Activated CD4-positive, alpha-beta T cell treated with anti-CD3 and anti-CD28 coated beads, Interleukin-2, amount 10 ng/mL, durations not matched to agents 24 days and 14 days (primary cell): Measurements from ENCODE around the gene H3-3A. TPM values are rescaled to one million over a fixed set of nuclear protein-coding genes. Genes with fewer than 3 reads are reported as not detected.

Experiments
- DNase-seq: peaks from one replicate; pipeline ENCODE4 v3.0.0; 2022
- H3K27ac Mint-ChIP-seq: one replicate; pipeline ENCODE4 v1.8.0; 2022; ENCODE audit warnings: mild to moderate bottlenecking, mixed read lengths
- H3K27me3 Mint-ChIP-seq: one replicate; pipeline ENCODE4 v1.8.0; 2022; ENCODE audit warnings: mixed read lengths
- H3K36me3 Mint-ChIP-seq: one replicate; pipeline ENCODE4 v1.8.0; 2022; ENCODE audit warnings: low read depth, mild to moderate bottlenecking, mixed read lengths
- H3K4me1 Mint-ChIP-seq: one replicate; pipeline ENCODE4 v1.8.0; 2021; ENCODE audit warnings: mixed read lengths
- H3K4me3 Mint-ChIP-seq: one replicate; pipeline ENCODE4 v1.8.0; 2022; ENCODE audit warnings: mild to moderate bottlenecking, moderate library complexity, mixed read lengths
- H3K9me3 Mint-ChIP-seq: one replicate; pipeline ENCODE4 v1.8.0; 2021; ENCODE audit warnings: mixed read lengths
- intact Hi-C: fragments of 100-400 bp; cut with micrococcal nuclease; formaldehyde crosslinking; loops from one replicate; pipeline ENCODE4 v1.15.1; 2023
- total RNA-seq: library from RNA; stranded (reverse); gene quantifications from 2 replicates; pipeline ENCODE4 v1.2.3, GENCODE V29; 2022

Gene H3-3A
- total RNA-seq, 1 donor from 2014 or later: 390 TPM

DNA sequence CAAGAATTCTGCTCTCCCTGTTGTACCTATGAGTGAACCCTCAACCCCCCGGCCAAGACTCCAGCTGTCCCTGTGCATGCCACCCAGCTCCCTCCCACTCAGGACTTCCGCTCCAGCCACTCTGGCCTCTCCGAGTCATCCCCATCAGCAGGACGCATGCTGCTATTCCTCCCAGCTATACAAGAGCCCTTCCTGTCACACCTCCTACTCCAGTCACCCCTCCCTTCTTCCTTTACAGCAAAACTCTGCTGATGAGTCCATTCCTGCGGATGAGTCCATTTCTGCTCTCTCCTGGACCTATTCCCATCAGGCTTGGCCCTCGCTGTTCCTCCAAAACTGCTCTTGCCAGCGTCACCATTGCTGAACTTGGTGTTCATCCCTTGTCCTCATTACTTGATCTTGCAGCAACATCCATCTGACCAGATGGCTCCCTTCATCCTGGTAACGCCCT lies 42.2 kb downstream of the H3-3A start:
- Mint-ChIP-seq H3K4me3 (no peak overlapping the region), H3K4me1 (peaks cover 23% of the 10 kb centered on the region), H3K9me3 (no peaks in the 10 kb centered on the region), H3K27ac (no peak overlapping the region), H3K36me3 (no peaks in the 10 kb centered on the region), H3K27me3 (peaks cover 2% of the 10 kb centered on the region)
- no peak for DNase-seq
- intact Hi-C loops: no loop called here

DNA sequence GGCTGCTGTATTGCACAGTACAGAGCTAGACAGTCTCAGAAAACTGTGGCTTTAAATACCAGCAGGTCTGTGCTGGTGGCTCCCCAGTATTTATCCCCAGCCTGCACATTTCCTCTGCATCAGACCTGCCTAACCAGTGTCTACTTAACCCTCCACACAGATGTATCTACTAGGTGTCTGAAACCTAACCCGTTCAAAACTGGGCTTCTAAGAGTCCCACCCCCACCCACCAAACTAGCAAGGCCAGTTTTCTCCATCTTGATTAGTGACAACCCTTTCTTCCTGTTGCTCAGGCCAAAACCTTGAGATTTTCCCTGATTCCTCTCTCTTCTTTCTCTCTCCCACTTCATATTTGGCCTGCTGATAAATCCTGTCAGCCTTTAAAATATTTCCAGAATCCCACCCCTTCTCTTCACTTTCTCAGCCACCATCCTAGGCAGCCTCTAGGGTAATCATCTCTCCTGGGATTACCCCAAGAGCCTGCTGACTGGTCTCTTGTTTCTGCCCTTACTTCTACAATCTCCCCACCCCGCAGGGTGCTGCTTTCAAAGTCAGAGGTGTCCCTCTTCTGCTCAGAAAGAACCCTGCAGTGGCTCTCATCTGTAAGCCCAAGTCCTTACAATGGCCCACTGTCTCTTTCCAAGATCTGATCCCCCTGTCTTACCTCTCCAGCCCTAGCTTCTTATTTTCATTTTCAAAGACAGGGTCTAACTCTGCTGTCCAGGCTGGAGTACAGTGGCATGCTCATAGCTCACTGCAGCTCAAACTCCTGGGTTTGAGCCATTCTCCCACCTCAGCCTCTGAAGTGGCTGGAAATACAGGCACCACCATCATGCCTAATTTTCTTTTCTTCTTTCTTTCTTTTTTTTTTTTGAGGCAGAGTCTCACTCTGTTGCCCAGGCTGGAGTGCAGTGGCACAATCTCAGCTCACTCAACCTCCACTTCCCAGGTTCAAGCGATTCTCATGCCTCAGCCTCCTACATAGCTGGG lies 45.2 kb downstream of the H3-3A start:
- Mint-ChIP-seq H3K4me1 (peaks cover 24% of the 10 kb centered on the region), H3K4me3 (no peak overlapping the region), H3K27me3 (peaks cover 6% of the 10 kb centered on the region), H3K27ac (no peak overlapping the region), H3K36me3 (no peaks in the 10 kb centered on the region), H3K9me3 (no peaks in the 10 kb centered on the region)
- intact Hi-C loops: no loop called here
- no peak for DNase-seq

DNA sequence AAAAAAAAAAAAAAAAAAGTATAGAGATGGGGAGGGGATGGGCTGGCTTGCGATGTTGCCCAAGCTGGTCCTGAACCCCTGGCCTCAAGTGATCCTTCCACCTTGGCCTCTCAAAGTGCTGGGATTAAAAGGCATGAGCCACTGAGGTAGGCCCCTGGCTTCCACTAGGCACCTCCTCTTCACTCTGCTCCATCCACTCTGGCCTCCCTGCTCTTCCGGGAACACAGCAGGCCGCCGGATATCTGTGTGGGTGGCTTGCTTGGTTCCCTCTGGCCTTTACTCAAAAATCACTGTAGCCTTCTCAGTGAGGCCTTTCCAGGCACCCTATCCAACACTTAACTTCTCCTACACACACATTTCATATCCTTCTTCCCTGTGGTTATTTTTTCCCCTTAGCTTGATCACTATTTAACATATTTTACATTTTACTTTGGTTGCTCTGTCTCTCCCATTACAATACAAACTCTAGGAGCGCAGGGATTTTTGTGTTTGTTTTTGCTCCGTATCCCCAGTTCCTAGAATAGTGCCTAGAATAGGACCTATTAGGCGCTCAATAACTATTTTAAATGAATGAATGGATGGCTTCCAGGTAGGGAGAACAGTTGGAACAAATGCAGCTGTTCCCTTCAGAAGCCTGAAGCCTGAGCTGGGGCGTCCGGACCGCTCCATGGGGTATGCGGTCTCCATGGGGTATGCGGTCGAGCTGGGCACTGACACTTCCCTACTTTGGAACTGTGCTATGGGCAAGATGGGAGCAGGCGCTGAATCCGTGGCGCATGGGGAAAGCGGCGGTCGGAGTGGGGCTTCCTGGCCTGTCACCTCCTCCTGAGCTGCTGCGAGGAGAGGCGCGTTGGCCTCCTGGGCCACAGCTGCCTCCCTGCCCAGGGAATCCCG lies 46.7 kb downstream of the H3-3A start:
- H3K4me3 Mint-ChIP-seq: peak overlapping the region; percentile 89
- peaks cover 8% of the 10 kb centered on the region for H3K27me3 Mint-ChIP-seq
- no peak for DNase-seq
- H3K9me3 Mint-ChIP-seq: no peaks in the 10 kb centered on the region
- intact Hi-C loops: loop anchor here (1.0 kb wide), 2 partner anchors 8 to 26 kb away; no protein-coding TSS in a partner anchor
- no peaks in the 10 kb centered on the region for H3K36me3 Mint-ChIP-seq
- H3K4me1 Mint-ChIP-seq: peaks cover 24% of the 10 kb centered on the region
- H3K27ac Mint-ChIP-seq: peak overlapping the region; percentile 80

DNA sequence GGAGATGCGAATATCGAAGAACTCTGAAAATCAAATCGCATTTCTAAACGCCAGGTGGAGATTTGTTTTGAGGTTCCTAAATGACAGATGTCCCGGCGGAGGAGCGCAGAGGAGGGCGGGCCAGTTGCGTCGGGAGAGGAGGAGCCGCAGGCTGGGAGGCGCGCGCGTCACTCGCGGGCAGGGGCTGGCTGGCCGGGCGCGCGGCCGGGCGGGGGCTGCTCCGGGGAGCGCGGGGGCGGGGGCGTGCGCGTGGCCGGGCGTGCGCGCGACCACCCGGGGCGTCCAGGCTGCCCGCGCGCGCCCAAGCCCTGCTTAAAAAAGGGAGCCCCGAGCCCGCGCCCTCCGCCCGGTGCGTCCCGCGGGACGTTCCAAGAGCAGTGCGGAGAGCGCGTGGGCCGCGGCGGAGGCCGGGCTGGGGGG lies 47.3 kb downstream of the H3-3A start:
- no peaks in the 10 kb centered on the region for H3K36me3 Mint-ChIP-seq
- peak overlapping the region; percentile 89 for H3K4me3 Mint-ChIP-seq
- peaks cover 24% of the 10 kb centered on the region for H3K4me1 Mint-ChIP-seq
- H3K27ac Mint-ChIP-seq: peak overlapping the region; percentile 80
- no peaks in the 10 kb centered on the region for H3K9me3 Mint-ChIP-seq
- intact Hi-C loops: loop anchor here (1.0 to 5.0 kb wide), 5 partner anchors 9 to 333 kb away; partner anchors contain the start of gene SRP9
- H3K27me3 Mint-ChIP-seq: peaks cover 8% of the 10 kb centered on the region
- peak; percentile 95 for DNase-seq

DNA sequence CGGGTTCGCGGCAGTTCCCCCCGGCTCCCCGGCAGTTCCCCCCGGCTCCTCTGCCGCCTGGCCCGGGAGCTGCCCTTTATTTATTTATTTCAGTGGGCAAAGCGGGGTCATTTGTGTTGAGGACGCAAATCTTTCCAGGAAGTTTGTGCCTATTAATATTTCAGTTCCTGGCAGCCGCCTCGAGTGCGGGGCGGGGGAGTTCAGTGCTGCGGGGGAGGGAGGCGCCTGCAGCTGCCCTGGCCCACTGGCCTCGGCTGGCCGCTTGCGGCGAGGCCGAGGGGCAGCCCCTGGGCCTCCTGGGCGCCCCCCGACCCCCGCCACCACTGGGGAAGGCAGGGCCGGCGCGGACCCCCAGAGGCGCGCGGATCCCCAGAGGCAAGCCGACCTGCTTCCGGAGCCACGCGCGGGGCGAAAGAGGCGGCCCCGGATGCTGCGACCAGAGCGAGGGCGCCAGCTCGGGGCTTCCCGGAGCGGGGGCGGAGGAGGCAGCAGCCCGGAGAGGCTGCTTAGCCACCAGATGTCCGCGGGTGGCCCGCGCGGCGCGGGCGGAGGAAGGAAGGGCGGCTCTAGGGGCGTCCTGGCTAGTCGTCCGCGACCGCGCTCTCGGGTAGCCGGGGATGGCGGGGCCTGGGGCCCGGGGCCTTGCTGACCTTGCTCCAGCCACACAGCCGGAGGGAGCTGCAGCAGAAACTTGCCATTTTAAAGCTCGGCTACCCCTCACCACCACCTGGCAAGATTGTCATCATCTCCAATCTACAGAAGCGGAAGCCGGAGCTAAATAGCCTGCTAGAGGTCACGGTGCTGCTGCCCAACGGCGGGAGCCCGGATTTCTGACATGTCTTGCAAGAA lies 48.0 kb downstream of the H3-3A start:
- Mint-ChIP-seq H3K27me3 (peaks cover 6% of the 10 kb centered on the region), H3K27ac (peak overlapping the region; percentile 76), H3K4me3 (peak overlapping the region; percentile 89), H3K4me1 (peaks cover 24% of the 10 kb centered on the region), H3K9me3 (no peaks in the 10 kb centered on the region), H3K36me3 (no peaks in the 10 kb centered on the region)
- intact Hi-C loops: loop anchor here (1.0 to 5.0 kb wide), 3 partner anchors 12 to 333 kb away; partner anchors contain the start of gene SRP9
- peak; percentile 92 for DNase-seq

DNA sequence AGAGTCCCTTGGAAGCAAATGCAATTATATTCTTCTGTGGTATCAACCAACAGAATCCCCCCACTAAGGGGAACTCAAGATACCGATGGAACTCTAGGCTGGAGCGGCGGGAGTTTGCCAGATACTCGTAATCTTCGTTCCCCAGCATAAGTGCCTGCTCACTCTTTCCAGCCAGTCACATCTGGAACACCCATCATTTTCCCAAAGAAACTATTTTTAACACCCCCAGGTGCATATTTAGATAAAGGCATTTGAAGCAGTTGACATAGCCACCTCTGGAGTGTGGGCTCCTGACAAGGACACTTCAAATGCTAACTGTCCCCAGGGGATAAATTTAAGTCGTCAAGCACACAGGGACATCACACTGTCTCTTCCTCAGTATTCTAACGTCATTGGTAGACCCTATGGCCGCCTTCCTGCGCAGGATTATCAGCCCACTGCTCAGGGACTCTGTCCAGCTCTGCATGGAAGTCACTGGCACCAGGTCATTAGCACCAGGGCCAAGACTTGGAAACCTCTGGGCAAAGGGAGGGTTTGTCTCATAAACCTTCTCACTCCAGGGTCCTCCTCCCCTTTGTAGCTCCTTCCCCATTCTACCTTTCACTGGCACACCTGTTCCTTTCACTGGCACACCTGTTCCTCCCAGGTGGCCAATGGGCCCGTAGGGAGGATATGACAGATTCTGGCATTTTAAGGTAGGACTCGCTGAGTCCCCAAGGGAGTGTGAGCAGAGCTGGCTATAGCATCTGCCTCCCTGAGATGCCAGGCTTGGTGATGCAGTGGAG lies 48.8 kb downstream of the H3-3A start:
- no peak for DNase-seq
- Mint-ChIP-seq H3K4me3 (peak overlapping the region; percentile 67), H3K27me3 (peaks cover 6% of the 10 kb centered on the region), H3K9me3 (no peaks in the 10 kb centered on the region), H3K27ac (peak overlapping the region; percentile 76), H3K36me3 (no peaks in the 10 kb centered on the region), H3K4me1 (peaks cover 24% of the 10 kb centered on the region)
- intact Hi-C loops: loop anchor here (2.0 to 5.0 kb wide), 2 partner anchors 46 to 334 kb away; partner anchors contain the start of gene SRP9

DNA sequence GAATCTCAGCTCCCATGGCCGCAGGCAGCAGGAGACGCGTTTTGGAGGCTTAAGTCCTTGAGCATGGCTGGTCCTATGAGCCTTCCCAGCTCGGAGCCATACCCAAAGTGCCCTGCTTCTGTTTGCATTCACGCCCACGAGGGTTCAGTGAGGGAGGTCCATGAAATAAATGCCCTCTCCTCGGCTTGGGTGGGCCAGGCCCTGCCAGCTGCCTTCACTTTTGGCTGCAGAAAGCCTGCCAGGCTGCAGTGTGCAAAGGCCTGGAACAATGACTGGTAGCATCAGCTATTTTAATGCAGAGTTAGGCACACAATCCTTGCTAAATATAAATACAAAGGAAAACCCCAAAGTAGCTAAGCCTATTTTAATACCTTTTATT lies 49.4 kb downstream of the H3-3A start:
- H3K4me1 Mint-ChIP-seq: peaks cover 24% of the 10 kb centered on the region
- intact Hi-C loops: loop anchor here (2.0 to 5.0 kb wide), 2 partner anchors 47 to 335 kb away; partner anchors contain the start of gene SRP9
- H3K4me3 Mint-ChIP-seq: peak overlapping the region; percentile 21
- H3K36me3 Mint-ChIP-seq: no peaks in the 10 kb centered on the region
- peaks cover 6% of the 10 kb centered on the region for H3K27me3 Mint-ChIP-seq
- no peaks in the 10 kb centered on the region for H3K9me3 Mint-ChIP-seq
- H3K27ac Mint-ChIP-seq: no peak overlapping the region
- no peak for DNase-seq

DNA sequence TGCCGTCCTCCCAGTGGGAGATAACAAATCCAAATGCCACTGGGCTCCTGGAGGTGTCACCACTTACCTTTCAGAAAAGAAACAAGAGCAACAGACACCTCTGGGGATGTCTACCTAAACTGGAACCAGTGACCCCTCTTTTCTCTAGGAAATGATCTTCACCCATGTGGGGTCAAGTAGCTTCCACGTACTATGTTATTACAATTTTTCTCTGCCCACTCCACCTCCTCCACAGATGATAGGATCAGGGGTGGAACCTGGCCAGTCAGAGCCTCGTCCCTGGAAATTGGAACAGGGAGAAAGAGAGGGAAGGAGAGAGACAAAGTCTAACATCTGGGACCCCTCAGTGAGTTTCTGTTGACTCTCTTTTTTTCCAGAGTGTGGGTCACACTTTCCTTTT lies 50.1 kb downstream of the H3-3A start:
- H3K36me3 Mint-ChIP-seq: no peaks in the 10 kb centered on the region
- no peaks in the 10 kb centered on the region for H3K9me3 Mint-ChIP-seq
- peaks cover 22% of the 10 kb centered on the region for H3K4me1 Mint-ChIP-seq
- H3K27ac Mint-ChIP-seq: peak overlapping the region; percentile 56
- no peak overlapping the region for H3K4me3 Mint-ChIP-seq
- peaks cover 6% of the 10 kb centered on the region for H3K27me3 Mint-ChIP-seq
- no peak for DNase-seq
- intact Hi-C loops: loop anchor here (5.0 kb wide), 1 partner anchor 335 kb away; the partner anchor contains the start of gene SRP9

DNA sequence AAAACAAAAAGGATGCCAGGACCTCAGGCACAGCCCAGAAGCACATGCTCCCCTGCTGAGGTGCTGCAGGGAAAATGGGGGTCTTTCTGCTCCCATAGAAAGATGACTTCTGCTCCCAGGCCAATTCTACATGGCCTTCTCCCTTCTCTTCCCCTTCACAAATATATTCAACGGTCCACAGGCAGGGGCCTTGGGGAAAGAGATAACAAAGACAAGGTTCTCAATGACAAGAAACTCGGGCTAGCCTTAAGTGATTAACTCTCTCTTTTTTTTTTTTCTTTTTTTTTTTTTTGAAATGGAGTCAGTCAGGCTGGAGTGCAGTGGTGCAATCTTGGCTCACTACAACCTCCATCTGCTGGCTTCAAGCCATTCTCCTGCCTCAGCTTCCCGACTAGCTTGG lies 54.2 kb downstream of the H3-3A start:
- no peak for DNase-seq
- Mint-ChIP-seq H3K9me3 (no peaks in the 10 kb centered on the region), H3K4me3 (no peak overlapping the region), H3K27ac (no peak overlapping the region), H3K4me1 (peaks cover 10% of the 10 kb centered on the region), H3K27me3 (peaks cover 6% of the 10 kb centered on the region), H3K36me3 (no peaks in the 10 kb centered on the region)
- intact Hi-C loops: no loop called here

DNA sequence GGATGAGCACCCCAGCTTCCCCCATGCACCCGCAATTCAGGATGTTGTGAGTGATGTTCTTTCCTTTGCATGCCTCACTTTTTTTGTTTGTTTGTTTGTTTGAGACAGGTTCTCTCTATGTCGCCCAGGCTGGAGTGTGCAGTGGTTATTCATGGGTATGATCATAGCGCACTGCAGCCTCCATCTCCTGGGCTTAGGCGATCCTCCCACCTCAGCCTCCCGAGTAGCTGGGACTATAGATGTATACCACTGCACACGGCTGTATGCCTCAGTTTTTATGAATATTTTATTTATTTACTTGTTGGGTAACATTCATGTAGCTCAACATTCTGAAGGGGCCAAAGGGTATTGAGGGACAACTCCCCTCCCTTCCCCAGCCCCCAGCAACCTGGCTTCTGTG lies 54.8 kb downstream of the H3-3A start:
- Mint-ChIP-seq H3K36me3 (no peaks in the 10 kb centered on the region), H3K27ac (no peak overlapping the region), H3K4me1 (peaks cover 8% of the 10 kb centered on the region), H3K27me3 (peaks cover 6% of the 10 kb centered on the region), H3K9me3 (no peaks in the 10 kb centered on the region), H3K4me3 (no peak overlapping the region)
- no peak for DNase-seq
- intact Hi-C loops: no loop called here

DNA sequence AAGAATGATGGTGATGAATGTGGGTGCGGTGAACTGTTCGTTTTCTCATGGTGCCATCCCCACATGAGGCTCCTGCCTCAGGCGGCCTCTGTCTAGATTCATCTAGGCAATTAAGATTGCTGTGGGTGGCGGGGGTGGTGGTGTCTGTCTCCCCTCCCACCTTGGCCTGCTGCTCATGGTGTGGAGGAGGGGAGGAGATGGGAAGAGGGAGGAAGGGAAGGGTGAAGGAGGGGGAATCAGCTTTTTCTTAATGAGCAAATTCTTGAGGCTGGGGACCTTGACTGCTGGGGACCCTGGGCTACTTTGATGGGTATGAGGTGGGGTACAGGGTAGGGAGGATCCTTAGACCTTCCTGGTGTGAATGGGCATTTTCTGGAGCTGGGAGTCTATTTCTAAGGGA lies 55.8 kb downstream of the H3-3A start:
- intact Hi-C loops: no loop called here
- no peak for DNase-seq
- no peak overlapping the region for H3K4me3 Mint-ChIP-seq

DNA sequence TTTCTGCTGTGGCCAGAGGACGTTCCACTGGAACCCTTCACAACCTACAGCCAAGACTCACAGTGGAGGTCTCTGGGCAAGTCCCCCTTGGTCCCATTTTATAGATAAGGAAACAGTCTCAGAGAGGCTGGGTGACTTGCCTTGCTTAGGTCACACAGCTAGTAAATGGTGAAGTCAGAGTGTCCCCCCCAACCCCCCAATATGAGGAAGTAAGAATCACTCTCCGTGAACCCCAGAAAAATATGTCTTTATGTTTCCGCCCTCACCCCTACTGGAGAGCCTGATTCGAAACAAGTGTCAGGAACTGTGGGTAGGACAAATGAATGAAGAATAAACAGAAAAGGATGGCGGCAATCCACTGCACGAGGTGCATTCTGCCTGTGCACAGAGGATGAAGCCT lies 56.7 kb downstream of the H3-3A start:
- intact Hi-C loops: no loop called here
- Mint-ChIP-seq H3K36me3 (no peaks in the 10 kb centered on the region), H3K9me3 (no peaks in the 10 kb centered on the region), H3K4me1 (peaks cover 14% of the 10 kb centered on the region), H3K4me3 (no peak overlapping the region), H3K27me3 (peaks cover 3% of the 10 kb centered on the region), H3K27ac (no peak overlapping the region)
- no peak for DNase-seq

More for the DNA sequence above, 55.8 kb downstream of the H3-3A start:
- H3K9me3 Mint-ChIP-seq: no peaks in the 10 kb centered on the region
- no peaks in the 10 kb centered on the region for H3K36me3 Mint-ChIP-seq
- H3K27me3 Mint-ChIP-seq: no peaks in the 10 kb centered on the region
- H3K27ac Mint-ChIP-seq: peak overlapping the region; percentile 8
- peaks cover 10% of the 10 kb centered on the region for H3K4me1 Mint-ChIP-seq
